ENCODE data around the gene EIF2B4.
A peak's percentile ranks its signal among the peaks of the same experiment; 100 is the strongest.
"Not testable (repeated sequence)": the region's sequence is repeated elsewhere in the genome, so short reads cannot be mapped to it uniquely, and the experiment has no call there.

EIF2B4 gene

DNA sequence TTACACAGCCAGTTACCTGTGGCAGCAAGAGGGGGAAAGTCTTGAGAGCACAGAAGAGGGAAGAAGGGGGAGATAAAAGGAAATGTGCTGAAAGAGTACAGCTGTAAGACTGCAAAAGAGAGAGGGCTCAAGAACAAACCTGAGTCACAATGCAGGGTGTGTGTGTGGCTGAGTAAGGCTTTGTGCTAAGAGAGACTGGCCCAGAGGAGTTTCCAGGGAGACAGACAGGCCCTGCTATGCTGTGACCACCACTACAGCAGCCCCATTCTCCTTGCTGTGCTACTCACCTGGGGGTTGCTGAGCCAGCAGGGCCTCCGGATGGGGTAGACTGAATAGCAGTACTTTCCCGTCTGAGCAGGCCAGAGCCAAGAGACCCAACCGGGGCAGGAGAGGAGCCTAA, 34.8 kb downstream of the EIF2B4 start:
- no peak for DNase-seq

DNA sequence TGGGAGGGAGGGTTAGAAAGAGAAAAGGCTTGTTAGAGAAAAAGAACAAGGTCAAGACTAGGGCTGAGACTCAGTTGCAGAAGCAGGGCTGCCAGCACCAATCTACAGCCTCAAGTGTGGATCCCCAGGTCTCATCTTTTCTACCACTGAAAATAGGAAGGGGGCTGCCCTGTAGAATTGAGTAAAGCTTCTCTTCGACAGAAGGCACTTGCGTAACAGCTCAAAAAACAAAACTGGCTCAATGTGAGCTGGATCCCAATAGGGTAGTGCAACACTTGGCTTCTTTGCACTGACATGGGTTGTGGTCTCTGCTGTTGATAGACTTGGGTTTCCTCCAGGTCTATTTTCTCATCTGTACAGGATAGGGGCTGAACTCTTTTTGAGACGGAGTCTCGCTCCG, 45.4 kb downstream of the EIF2B4 start:
- DNase-seq: no peak

DNA sequence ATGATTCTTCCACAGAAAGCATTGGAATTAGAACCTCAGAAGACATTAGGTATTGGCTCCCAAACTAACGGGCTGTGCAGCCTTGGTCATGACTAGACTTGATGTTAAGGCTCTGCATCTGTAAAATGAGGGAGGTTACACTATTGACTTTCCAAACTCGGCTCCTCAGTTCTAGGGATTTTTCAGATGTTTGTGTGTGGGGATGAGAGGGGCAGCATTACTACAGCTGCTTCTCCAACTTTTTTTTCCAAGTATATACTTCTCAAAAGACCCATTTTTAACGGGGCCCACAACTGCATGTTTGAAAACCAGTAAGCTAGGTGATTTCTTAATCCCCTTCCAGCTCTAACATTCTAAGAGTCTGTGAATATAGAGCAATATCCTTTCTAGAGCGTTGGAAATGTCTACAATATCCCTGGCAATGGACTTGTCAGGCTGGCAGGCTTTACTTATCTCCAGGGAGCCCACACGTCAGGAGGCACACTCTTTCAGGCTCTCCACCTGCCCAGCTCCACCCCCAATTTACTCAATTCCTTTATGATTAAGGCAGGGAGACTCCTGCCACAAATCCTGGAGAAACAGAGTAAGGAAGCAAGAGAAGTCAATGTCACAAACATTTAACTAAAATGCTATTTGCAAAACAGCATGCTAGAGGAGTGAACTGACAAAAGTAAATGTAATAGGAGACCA, 46.4 kb downstream of the EIF2B4 start:
- DNase-seq: no peak

DNA sequence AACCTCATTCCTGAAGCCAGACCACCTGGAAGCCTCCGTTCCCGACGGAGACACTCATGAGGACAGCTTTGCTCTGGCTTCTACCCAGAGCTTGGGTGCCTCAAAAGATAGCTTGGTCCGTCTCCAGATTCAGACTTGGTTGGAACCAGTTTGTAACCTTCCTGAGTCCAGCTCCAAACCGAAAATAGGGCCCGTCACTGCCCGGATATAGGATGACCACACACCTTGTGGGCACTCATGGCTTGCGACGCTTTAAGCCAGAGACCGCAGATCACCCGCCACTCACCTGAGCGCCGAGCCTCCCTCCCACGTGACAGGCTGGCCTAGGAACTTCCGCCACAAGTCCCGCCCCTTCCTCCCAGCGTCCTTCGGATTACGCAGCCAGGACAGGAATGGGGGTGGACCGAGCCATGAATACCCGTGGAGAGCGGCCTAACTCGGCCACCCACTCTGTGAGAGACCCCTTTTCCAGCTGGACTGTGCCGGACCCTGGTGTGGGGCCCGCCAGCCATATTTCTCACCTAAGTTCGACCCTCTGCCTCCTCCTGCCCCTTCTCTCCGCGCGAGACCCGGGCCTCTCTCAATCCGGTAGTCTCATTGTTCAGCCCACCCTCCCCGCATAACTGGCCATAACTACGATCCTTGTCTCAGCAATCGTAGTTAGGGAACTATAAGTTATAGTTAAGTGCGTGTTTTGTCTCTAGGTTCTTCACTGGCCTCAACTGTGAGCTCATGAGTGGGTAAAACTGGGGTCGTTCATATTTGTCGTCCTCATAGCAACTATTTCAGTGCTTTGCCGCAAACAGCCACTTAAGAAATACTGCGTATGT, 47.2 kb downstream of the EIF2B4 start, which contains the start of gene MPV17:
TSS of gene MPV17 (minus strand) at position 332 of the 830 bp plus-strand sequence. CDS start 580 bp downstream, outside the sequence.
- DNase-seq: peak; percentile 94

DNA sequence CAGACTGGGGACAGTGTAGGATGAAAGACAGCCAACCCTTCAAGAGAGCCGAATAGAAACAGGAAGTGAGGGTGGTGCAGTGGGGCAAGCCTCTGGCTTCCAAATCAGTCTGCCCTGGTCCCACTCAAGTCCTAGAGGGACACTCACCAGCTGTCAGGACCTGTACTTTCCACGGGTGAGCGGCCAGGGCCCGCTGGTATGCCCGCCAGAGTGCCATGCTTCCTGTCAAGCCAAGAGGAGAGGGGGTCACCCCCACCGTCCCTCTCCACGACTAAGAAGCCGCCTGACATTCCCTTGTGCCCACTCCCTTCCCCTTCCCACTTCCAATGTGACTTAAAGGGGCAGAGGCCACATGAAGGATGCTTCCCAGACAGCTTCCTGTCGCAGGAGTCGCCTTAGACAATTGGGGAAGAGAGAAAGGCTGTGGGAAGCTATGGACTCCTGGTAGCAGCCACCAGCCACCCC, 47.8 kb downstream of the EIF2B4 start:
- DNase-seq: no peak

DNA sequence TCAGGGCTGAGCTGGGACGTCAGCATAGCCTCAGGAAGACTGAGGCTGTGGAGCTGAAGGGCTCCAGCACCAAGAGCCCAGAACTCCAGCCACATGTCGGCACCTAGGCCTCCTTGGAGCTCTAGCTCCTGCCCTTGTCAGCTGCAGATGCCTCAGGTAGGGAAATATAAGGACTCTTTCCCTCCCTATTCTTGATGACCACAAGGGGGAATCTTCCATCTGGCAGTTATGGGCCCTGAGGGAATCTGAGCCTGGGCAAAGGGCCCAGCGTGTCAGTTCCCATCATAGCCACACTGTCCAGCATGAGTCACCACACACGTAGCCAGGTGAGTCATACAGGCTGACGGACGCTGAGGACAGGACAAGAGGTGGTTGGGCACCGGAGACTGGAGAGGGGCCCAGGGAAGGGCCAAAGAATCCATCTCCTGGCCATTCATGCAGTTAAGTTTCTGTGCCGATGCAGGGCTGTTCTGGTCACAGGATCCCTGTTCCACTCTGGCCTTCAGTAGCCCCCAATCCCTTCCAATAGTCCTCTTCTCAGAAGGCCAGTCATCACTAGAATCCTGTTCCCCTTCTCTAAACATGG, 49.1 kb downstream of the EIF2B4 start:
- DNase-seq: peak; percentile 44

DNA sequence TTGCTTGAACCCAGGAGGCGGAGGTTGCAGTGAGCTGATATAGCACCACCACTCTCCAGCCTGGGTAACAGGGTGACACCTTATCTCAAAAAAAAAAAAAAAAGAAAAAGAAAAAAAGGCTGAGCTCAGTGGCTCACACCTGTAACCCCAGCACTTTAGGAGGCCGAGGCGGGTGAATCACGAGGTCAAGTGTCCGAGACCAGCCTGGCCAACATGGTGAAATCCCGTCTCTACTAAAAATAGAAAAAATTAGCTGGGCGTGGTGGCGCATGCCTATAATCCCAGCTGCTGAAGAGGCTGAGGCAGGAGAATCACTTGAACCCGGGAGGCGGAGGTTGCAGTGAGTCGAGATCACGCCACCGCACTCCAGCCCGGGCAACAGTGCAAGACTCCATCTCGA, 50.3 kb downstream of the EIF2B4 start:
- not testable (repeated sequence) for DNase-seq

DNA sequence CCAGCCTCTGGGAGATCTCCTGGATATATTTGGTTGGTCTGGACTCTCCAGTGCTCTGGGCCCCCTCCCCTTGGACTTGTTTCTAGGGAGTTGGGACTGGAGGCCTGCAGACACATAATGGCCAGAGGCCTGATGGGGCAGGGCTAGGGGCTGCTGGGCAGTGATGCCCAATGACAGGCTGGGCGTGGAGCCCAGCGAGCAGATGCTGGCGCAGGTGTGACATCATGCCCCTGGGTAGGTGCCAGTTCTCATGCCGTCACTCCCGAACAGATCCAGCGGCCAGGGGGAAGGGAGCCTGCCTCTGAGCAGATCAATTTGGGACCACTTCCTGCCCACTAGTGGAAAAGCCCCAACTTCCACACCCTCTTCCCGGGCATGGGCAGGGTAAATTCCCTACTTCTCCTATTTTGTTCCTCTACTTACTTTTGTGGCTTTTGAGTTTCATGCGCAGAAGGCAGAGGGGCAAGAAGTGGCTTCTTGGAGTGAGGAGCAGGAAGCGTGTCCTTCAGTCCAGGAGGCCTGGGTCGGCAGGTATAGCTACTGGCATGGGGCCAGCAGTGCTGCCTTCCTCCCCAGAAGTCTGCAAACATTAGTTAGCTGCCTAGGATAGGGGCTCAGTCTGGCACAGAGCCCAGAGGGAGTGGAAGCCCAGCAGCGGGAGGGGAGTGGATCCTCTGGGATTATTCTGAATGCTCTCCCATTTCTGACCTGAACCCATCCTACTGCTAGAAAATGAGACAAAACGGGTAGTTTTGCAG, 53.3 kb downstream of the EIF2B4 start:
- DNase-seq: no peak

DNA sequence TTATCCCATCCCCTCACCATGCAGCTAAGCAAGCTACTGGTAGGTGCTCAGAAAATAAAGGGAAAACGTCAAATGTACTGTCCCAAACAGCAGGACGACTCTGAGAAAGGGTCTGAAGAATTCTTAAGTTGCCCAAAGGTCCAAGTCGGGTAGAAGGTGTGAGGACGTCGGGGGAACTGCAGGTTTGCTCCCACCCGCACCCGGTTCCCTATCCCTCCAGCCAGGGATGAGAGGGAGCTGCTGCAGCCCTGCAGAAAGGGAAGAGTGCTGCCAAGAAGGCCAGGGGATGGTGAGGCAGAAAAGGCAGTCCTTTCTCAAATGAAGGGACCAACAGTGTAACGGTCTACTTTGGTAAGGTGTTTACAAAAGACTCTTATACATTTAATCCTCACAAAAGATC, 55.0 kb downstream of the EIF2B4 start:
- DNase-seq: no peak

DNA sequence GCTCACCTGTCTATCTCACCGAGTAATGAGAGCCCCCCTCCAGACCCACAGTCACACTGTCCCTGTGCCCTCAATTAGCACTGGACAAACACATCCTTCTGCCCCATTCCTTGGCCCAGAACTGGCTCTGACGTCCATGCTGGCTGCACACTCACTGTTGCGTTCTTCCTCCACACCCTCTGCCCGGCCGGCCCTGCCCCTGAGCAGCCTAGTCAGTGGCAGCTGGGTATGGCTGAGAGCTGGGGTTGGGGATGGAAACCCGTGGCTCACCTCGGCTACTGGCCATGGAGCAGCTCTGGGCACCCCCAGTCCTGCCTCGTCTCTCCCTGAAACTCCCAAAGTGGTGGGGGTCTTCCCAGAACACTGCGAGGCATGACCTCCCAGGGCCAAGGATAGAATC, 55.4 kb downstream of the EIF2B4 start:
- DNase-seq: no peak
